K562 (cell line): ENCODE data around the gene SF3B1. TPM values are rescaled to one million over a fixed set of nuclear protein-coding genes. Genes with fewer than 3 reads are reported as not detected.

Source experiments
- ATAC-seq: fragments of 200-7000 bp; cut with Tn5 transposase; 3 replicates; pipeline ENCODE4 v1.9.1; 2020; ENCODE audit warnings: moderate library complexity
- BruUV-seq: library from RNA; stranded (reverse); fragments of 400-500 nt; replicated peaks from 2 replicates; lab custom pipeline; 2021; lab: Mats Ljungman, UMichigan
- CTCF ChIA-PET: fragments of 300-600 bp; formaldehyde crosslinking; extraction: SDS; loops from one replicate; lab custom pipeline; 2021; ENCODE audit warnings: low intra/inter-chr PET ratio; lab: Yijun Ruan, JAX
- POLR2A ChIA-PET: fragments of 300-600, 350-650 bp; sonication (Branson Sonifier 250); formaldehyde crosslinking; extraction: SDS; loops from one replicate; lab custom pipeline; 2021; ENCODE audit warnings: antibody characterized with exemption, inconsistent platforms; lab: Yijun Ruan, JAX
- DNase-seq, 4 experiments: peaks; one replicate each; pipeline versions ENCODE4 v3.0.0 to v3.0.0-alpha.2; 2011 to 2018; ENCODE audit warnings: low spot score in 3 of 4, mixed read lengths in 3 of 4; ENCODE audit errors: extremely low read depth in 1 of 4
- FAIRE-seq: peaks from 2 replicates; lab custom pipeline; 2011; peaks lifted over from hg19 to GRCh38; lab: Jason Lieb, UNC
- H2AFZ ChIP-seq: 2 replicates; pipeline ENCODE4 v1.6.0; 2011; ENCODE audit warnings: low read depth, low read length, control low read depth, inconsistent platforms
- H3K27ac ChIP-seq: fragments of 200-600 bp; 3 replicates; pipeline ENCODE4 v1.8.0; 2011; ENCODE audit warnings: low read depth, mild to moderate bottlenecking, control low read depth, inconsistent platforms, low read length, moderate library complexity, mixed read lengths; ENCODE audit errors: extremely low read depth
- H3K27me3 ChIP-seq, 2 experiments: fragments of 300-600 bp in 1 of 2; 2 replicates in 1 of 2; 3 replicates in 1 of 2; pipeline versions ENCODE4 v1.6.0 to v1.8.0; 2011; ENCODE audit warnings: inconsistent platforms in 2 of 2, low read length in 2 of 2, mild to moderate bottlenecking in 1 of 2, mixed read lengths in 1 of 2, moderate library complexity in 1 of 2; ENCODE audit not compliant: control insufficient read depth in 2 of 2, insufficient read depth in 2 of 2
- H3K36me3 ChIP-seq: fragments of 300-600 bp; 3 replicates; pipeline ENCODE4 v1.8.0; 2011; ENCODE audit warnings: mild to moderate bottlenecking, low read length, inconsistent platforms; ENCODE audit not compliant: control insufficient read depth, insufficient read depth
- H3K4me1 ChIP-seq, 2 experiments: fragments of 200-600 bp in 1 of 2; replicated peaks in 1 of 2; 2 replicates in 1 of 2; 3 replicates in 1 of 2; pipeline versions ENCODE4 v1.5.1 to v1.8.0; 2011; ENCODE audit warnings: inconsistent platforms in 2 of 2, low read length in 2 of 2, mild to moderate bottlenecking in 1 of 2, mixed read lengths in 1 of 2, moderate library complexity in 1 of 2; ENCODE audit not compliant: control insufficient read depth in 2 of 2, insufficient read depth in 2 of 2
- H3K4me2 ChIP-seq: 2 replicates; pipeline ENCODE4 v1.6.1; 2011; ENCODE audit warnings: low read length, control low read depth, inconsistent platforms, mixed read lengths; ENCODE audit not compliant: insufficient read depth
- H3K4me3 ChIP-seq: fragments of 200-600 bp; sonication (generic), shearing (Covaris generic); 2 replicates; pipeline ENCODE4 v1.5.1; 2016; ENCODE audit warnings: control low read depth, inconsistent platforms
- H3K79me2 ChIP-seq: fragments of 200-600 bp; 3 replicates; pipeline ENCODE4 v1.8.0; 2011; ENCODE audit warnings: low read length, inconsistent platforms; ENCODE audit not compliant: control insufficient read depth, insufficient read depth
- H3K9ac ChIP-seq, 2 experiments: 2 replicates each; pipeline versions ENCODE4 v1.6.0 to v1.6.1; 2011; ENCODE audit warnings: low read depth in 2 of 2, low read length in 2 of 2, control low read depth in 1 of 2, inconsistent platforms in 1 of 2, mild to moderate bottlenecking in 1 of 2, mixed read lengths in 1 of 2; ENCODE audit not compliant: insufficient read depth in 1 of 2
- H3K9me1 ChIP-seq: one replicate; pipeline ENCODE4 v1.6.0; 2011; ENCODE audit warnings: inconsistent platforms, mild to moderate bottlenecking, low read length, moderate library complexity; ENCODE audit not compliant: control insufficient read depth, insufficient read depth
- H3K9me3 ChIP-seq: replicated peaks from 2 replicates; pipeline ENCODE4 v1.5.1; 2011; ENCODE audit warnings: low read depth, low read length, inconsistent platforms; ENCODE audit not compliant: control insufficient read depth, insufficient read depth
- H4K20me1 ChIP-seq: replicated peaks from 2 replicates; pipeline ENCODE4 v1.6.1; 2011; ENCODE audit warnings: low read length, inconsistent platforms, mixed read lengths; ENCODE audit not compliant: control insufficient read depth, insufficient read depth
- HDGF ChIP-seq: fragments of 450-650 bp; IDR thresholded peaks from 2 replicates; pipeline ENCODE4 v1.6.1; 2016
- SMARCA4 ChIP-seq: fragments of 450-650 bp; IDR thresholded peaks from 2 replicates; pipeline ENCODE4 v1.6.1; 2016
- TCF7 ChIP-seq: sonication (generic); IDR thresholded peaks from 2 replicates; pipeline ENCODE4 v1.6.1; 2016; ENCODE audit warnings: antibody characterized with exemption, borderline replicate concordance
- WGBS: fragments of 100-300 bp; shearing (Covaris generic); methylation state at CpG from one replicate; pipeline ENCODE4 v1.1.6; 2016; ENCODE audit warnings: low coverage, mixed read lengths; ENCODE audit not compliant: insufficient coverage; ENCODE audit errors: missing lambda C conversion rate; 5-methylcytosine and 5-hydroxymethylcytosine counted together
- in situ Hi-C: fragments of 300-500 bp; cut with MboI; formaldehyde crosslinking; loops from 4 replicates; pipeline ENCODE4 v1.15.0; 2018; ENCODE audit warnings: inconsistent platforms, mixed read lengths
- intact Hi-C: fragments of 100-400 bp; cut with micrococcal nuclease; formaldehyde crosslinking; loops from 2 replicates; pipeline ENCODE4 v1.14.2; 2022
- polyA plus RNA-seq, 8 experiments: library from polyadenylated mRNA; depleted of rRNA in 4 of 8; stranded (reverse) in 5 of 8; unstranded in 3 of 8; fragments of >200 nt; fragmentation: Nextera tagmentation in 2 of 8; fragmentation: Illumina TruSeq in 1 of 8; extraction: Ambion mirVana in 2 of 8; extraction: Trizol in 1 of 8; gene quantifications; 2 replicates each; pipeline versions ENCODE4 v1.2.1 to v1.2.3, GENCODE V29; 2011 to 2014; ENCODE audit warnings: inconsistent platforms in 1 of 8, missing spikeins in 1 of 8
- total RNA-seq, 7 experiments: library from RNA; depleted of rRNA in 6 of 7; stranded (reverse); fragments of >200 nt in 6 of 7; fragmentation: Illumina TruSeq in 2 of 7; extraction: Trizol in 2 of 7; gene quantifications; 2 replicates each; pipeline versions ENCODE4 v1.2.1 to v1.2.3, GENCODE V29; 2011 to 2021; ENCODE audit warnings: low replicate concordance in 1 of 7
- TF ChIP-seq, protein P1 (sequence below): IDR thresholded peaks from 2 replicates; pipeline ENCODE4 v1.6.1; 2016; ENCODE audit warnings: missing genetic modification characterization, missing compliant biosample characterization
- TF ChIP-seq, protein P2 (sequence below): sonication (generic); formaldehyde crosslinking; IDR thresholded peaks from 2 replicates; pipeline ENCODE4 v1.4.0; 2020; ENCODE audit warnings: mild to moderate bottlenecking, missing genetic modification reagents

Gene SF3B1
- total and polyA plus RNA-seq, 9 of the 15 experiments (the other 6 are each of a cell fraction or from before 2014, with no cell fraction given), result 96.2 to 377 (median 177) TPM

GRCh38 chr2:197453914-197454398, 19.1 kb upstream of the SF3B1 start (continued):
- TF ChIP-seq, protein P1, sequence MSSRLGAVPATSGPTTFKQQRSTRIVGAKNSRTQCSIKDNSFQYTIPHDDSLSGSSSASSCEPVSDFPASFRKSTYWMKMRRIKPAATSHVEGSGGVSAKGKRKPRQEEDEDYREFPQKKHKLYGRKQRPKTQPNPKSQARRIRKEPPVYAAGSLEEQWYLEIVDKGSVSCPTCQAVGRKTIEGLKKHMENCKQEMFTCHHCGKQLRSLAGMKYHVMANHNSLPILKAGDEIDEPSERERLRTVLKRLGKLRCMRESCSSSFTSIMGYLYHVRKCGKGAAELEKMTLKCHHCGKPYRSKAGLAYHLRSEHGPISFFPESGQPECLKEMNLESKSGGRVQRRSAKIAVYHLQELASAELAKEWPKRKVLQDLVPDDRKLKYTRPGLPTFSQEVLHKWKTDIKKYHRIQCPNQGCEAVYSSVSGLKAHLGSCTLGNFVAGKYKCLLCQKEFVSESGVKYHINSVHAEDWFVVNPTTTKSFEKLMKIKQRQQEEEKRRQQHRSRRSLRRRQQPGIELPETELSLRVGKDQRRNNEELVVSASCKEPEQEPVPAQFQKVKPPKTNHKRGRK (tag), result no peak
- TF ChIP-seq, protein P2, sequence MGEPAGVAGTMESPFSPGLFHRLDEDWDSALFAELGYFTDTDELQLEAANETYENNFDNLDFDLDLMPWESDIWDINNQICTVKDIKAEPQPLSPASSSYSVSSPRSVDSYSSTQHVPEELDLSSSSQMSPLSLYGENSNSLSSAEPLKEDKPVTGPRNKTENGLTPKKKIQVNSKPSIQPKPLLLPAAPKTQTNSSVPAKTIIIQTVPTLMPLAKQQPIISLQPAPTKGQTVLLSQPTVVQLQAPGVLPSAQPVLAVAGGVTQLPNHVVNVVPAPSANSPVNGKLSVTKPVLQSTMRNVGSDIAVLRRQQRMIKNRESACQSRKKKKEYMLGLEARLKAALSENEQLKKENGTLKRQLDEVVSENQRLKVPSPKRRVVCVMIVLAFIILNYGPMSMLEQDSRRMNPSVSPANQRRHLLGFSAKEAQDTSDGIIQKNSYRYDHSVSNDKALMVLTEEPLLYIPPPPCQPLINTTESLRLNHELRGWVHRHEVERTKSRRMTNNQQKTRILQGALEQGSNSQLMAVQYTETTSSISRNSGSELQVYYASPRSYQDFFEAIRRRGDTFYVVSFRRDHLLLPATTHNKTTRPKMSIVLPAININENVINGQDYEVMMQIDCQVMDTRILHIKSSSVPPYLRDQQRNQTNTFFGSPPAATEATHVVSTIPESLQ (CRISPR knock-in tag), result no peak

- BruUV-seq, result TSS peak; percentile 73
- peak; percentile 50; the same call in 1 of the 2 replicates for TF ChIP-seq SMARCA4
- TF ChIP-seq TCF7, result no peak
- TF ChIP-seq HDGF, result no peak
Observed at GRCh38 chr2:197453123-197453913, 18.5 kb upstream of the SF3B1 start, which contains the start of gene COQ10B. COQ10B (plus strand) TSS chr2:197453552; CDS start chr2:197453561, 9 bp downstream.

More at GRCh38 chr2:197453123-197453913, 18.5 kb upstream of the SF3B1 start, which contains the start of gene COQ10B:
- WGBS, result 1% methylated on average over 37 of the region's 70 CpGs
- Histone ChIP-seq H3K4me2 (peak within 1 kb of the TSS; percentile 97), H3K79me2 (peaks cover 45% of the 10 kb centered on the region), H3K4me1 (peaks cover 0 to 3% of the 10 kb centered on the region in 2 experiments; a peak in 3 of 5 replicates), H3K9me1 (no peaks in the 10 kb centered on the region), H4K20me1 (no peaks in the 10 kb centered on the region), H3K36me3 (peaks cover 4% of the 10 kb centered on the region; the same call in 1 of the 3 replicates), H3K9me3 (no peaks in the 10 kb centered on the region), H3K4me3 (peak within 1 kb of the TSS; percentile 97), H3K27ac (peak within 1 kb of the TSS; percentile 99), H3K9ac (peak within 1 kb of the TSS; percentile 98 to 99), H2AFZ (peak within 1 kb of the TSS; percentile 93), H3K27me3 (no peaks in the 10 kb centered on the region)
- in situ Hi-C loops (no loop called here), intact Hi-C loops (loop anchor here (1.0 to 5.0 kb wide), 3 partner anchors 18 to 144 kb away; partner anchors contain the start of gene SF3B1)
- DNase-seq, result peak; percentile 91 to 98 (median 94)
- peak; percentile 98 for ATAC-seq
- FAIRE-seq, result peak; percentile 98
- ChIA-PET CTCF (no interaction called here), POLR2A (interaction anchor here (0.5 to 2.2 kb wide), 12 partner anchors 10 to 549 kb away, joined by 3 to 10 read pairs (median 6); partner anchors contain the start of genes HSPD1 and SF3B1)
